Erythroblast (primary cell): ENCODE data around the gene SMG7.

Source experiments
- GATA1 ChIP-seq: IDR thresholded peaks from 2 replicates; pipeline ENCODE4 v1.6.1; 2011; ENCODE audit warnings: low read depth, mild to moderate bottlenecking, control low read depth, low read length, moderate library complexity
- POLR2A ChIP-seq: IDR thresholded peaks from 2 replicates; pipeline ENCODE4 v1.6.1; 2011; ENCODE audit warnings: mild to moderate bottlenecking, low read length

GRCh38 chr1:183552441-183552840, 80.1 kb downstream of the SMG7 start:
- TF ChIP-seq POLR2A (no peak), GATA1 (no peak)
